C4-2B (cell line): ENCODE data around the gene SH3RF3.

Experiments used
- H3K27ac ChIP-seq: fragments of 450-650 bp; 2 replicates; pipeline ENCODE4 v1.5.1; 2017
- ZFX ChIP-seq: fragments of 450-650 bp; IDR thresholded peaks from 2 replicates; pipeline ENCODE4 v1.6.1; 2017
- TF ChIP-seq, protein P1 (sequence below): fragments of 450-650 bp; conservative IDR thresholded peaks from 2 replicates; pipeline ENCODE4 v1.5.1; 2017; ENCODE audit warnings: mild to moderate bottlenecking

Gene SH3RF3

DNA sequence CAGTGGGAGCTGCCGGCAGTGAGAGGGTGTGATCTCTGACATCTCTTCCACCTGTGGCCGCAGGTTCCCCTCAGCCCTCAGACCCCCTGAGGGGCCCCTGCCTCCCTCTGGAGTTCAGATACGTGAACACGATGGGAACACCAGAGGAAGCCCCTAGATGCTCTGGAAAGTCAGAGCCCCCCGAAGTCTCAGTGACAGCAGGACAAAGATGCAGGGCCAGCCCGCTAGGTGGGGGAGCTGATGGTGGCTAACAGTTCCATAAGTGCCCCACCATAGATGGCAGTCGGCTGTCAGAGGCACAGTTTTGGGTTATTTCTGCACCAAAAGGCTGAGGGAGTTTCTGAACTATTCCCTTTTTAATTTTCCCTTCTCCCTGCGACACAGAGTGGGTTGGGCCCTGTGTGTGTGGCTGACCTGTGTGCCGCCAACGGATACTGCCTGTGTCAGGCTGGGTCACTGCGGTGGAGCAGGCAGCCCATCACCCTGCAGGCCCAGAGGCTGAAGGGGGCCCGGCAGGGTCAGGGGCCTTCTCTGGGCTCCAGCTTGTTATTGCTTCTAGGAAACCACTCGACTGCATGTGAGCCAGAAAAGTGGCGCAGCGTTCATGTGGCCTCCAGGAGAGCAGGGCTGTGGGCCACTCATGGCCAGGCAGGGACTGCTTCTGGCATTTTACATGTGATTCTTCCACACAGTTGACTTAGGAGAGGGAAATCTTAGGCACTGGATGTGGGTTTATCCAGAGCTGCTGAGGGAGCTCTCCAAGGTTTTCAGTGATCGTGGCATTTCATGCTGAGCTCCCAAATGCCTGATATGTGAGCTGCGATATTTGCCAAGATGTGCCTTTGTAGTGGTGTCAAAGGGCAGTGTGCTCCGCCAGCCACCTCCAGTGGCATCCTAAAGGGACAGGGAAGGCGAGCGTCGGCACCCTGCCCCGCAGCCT is 225.1 kb downstream of the SH3RF3 start:
- TF ChIP-seq, protein P1, sequence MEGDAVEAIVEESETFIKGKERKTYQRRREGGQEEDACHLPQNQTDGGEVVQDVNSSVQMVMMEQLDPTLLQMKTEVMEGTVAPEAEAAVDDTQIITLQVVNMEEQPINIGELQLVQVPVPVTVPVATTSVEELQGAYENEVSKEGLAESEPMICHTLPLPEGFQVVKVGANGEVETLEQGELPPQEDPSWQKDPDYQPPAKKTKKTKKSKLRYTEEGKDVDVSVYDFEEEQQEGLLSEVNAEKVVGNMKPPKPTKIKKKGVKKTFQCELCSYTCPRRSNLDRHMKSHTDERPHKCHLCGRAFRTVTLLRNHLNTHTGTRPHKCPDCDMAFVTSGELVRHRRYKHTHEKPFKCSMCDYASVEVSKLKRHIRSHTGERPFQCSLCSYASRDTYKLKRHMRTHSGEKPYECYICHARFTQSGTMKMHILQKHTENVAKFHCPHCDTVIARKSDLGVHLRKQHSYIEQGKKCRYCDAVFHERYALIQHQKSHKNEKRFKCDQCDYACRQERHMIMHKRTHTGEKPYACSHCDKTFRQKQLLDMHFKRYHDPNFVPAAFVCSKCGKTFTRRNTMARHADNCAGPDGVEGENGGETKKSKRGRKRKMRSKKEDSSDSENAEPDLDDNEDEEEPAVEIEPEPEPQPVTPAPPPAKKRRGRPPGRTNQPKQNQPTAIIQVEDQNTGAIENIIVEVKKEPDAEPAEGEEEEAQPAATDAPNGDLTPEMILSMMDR, result no peak
- TF ChIP-seq ZFX, result no peak

DNA sequence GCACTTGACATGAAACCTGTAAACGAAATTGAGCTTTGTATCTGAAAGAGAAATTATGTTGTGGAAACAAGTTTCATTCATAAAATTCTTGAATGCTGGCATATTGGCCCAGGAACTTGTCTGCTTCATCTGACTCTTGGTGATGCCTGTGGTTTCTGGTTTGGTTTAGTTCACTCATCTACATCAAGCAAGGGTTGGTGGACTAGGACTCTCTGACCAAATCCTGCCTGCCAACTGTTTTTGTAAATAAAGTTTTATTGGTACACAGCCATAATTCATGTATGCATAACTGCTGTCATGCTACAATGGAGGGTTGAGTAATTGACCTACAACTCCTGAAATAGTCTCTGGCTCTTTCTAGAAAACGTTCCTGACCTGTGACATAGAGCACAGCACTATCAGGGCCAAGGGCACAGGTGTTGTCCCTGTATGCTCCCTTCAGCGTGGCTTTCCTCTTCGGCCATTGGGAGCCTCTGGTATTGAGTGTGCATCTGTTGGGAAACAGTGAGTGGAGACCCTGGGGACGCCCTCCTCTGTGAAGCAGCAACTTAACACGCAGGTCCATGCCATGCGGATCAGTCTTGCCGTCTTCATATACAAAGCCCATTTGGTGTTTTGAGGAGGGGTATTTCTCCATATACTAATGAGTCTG is 226.3 kb downstream of the SH3RF3 start:
- no peak overlapping the region for H3K27ac ChIP-seq
- TF ChIP-seq ZFX, result no peak
- TF ChIP-seq, protein P1, result no peak

More for the DNA sequence above, 225.1 kb downstream of the SH3RF3 start:
- no peak overlapping the region for H3K27ac ChIP-seq

- TF ChIP-seq ZFX, result no peak
- TF ChIP-seq, protein P1, result no peak
- H3K27ac ChIP-seq, result no peak overlapping the region
Measured at GRCh38 chr2:109356324-109357035, 227.5 kb downstream of the SH3RF3 start.

- TF ChIP-seq ZFX, result no peak
- TF ChIP-seq, protein P1, result no peak
- no peak overlapping the region for H3K27ac ChIP-seq
Measured at GRCh38 chr2:109364217-109364616, 235.2 kb downstream of the SH3RF3 start.

DNA sequence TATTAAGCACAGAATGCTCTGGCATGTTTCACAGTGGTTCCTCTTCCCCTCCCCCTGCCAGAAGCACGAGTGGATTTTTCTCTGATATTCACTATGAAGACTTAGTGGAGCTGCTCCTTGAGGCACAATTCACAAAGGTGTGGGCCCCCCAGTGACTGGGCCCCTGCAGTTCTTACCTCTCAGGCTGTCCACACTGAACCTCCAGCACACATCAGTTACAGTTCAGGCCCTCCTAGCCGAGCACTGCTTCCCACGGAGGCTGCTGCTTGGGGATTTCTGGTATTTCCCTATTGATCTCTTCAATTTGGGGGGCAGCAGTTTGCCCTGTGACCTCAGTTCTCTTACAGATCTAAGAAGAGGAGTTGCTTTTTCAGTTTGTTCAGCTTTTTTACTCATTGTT is 236.1 kb downstream of the SH3RF3 start:
- no peak overlapping the region for H3K27ac ChIP-seq
- TF ChIP-seq, protein P1, result no peak
- no peak for TF ChIP-seq ZFX

DNA sequence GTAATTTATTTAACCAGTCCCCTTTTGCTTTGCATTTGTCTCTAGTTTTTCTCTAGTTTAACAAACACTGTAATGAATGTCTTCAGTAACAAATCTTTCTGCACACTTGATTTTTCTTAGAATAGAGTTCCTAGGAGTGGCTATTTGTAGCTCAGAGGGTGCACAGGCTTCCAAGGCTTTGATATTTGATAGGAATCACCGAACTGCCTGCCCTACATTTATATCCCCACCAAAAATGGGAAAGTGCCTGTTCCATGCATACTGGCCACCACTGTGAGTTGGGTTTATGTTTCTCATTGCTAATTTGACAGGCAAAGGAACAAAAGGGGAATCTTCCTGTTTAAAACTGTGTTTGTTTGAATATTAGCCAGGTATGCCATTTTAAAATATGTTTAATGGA is 238.7 kb downstream of the SH3RF3 start:
- TF ChIP-seq, protein P1, result no peak
- no peak for TF ChIP-seq ZFX
- H3K27ac ChIP-seq, result no peak overlapping the region
